Small intestine (tissue), 7 donors: ENCODE results near the gene LRG1. TPM values are rescaled to one million over a fixed set of nuclear protein-coding genes. Genes with fewer than 3 reads are reported as not detected.
"Not testable (repeated sequence)": the region's sequence is repeated elsewhere in the genome, so short reads cannot be mapped to it uniquely, and the experiment has no call there.

Source experiments
- DNase-seq, 2 donors: peaks; one replicate each; pipeline versions ENCODE4 v3.0.0 to v3.0.0-alpha.2; 2013
- FAIRE-seq: peaks from 2 replicates; lab custom pipeline; 2012; peaks lifted over from hg19 to GRCh38; lab: Jason Lieb, UNC
- H3K27ac ChIP-seq, 3 donors: one replicate each; pipeline ENCODE4 v1.5.1; 2013; ENCODE audit warnings: low read length in 2 of 3, mild to moderate bottlenecking in 2 of 3, control low read depth in 1 of 3, inconsistent platforms in 1 of 3, low read depth in 1 of 3, moderate library complexity in 1 of 3
- H3K27me3 ChIP-seq, 3 donors: one replicate each; pipeline ENCODE4 v1.6.1; 2013; ENCODE audit warnings: low read length in 3 of 3, inconsistent platforms in 1 of 3; ENCODE audit not compliant: control insufficient read depth in 3 of 3, insufficient read depth in 3 of 3
- H3K36me3 ChIP-seq, 3 donors: one replicate each; pipeline ENCODE4 v1.6.1; 2013; ENCODE audit warnings: low read length in 3 of 3, inconsistent platforms in 1 of 3, low read depth in 1 of 3, mild to moderate bottlenecking in 1 of 3, moderate library complexity in 1 of 3; ENCODE audit not compliant: control insufficient read depth in 3 of 3, insufficient read depth in 2 of 3
- H3K4me1 ChIP-seq, 3 donors: one replicate each; pipeline ENCODE4 v1.6.1; 2013; ENCODE audit warnings: low read length in 2 of 3, inconsistent platforms in 1 of 3, low read depth in 1 of 3, mild to moderate bottlenecking in 1 of 3, moderate library complexity in 1 of 3; ENCODE audit not compliant: control insufficient read depth in 3 of 3, insufficient read depth in 2 of 3
- H3K4me3 ChIP-seq, 3 donors: one replicate each; pipeline ENCODE4 v1.5.1; 2013; ENCODE audit warnings: low read length in 3 of 3, control low read depth in 1 of 3, inconsistent platforms in 1 of 3, low read depth in 1 of 3, mild to moderate bottlenecking in 1 of 3, moderate library complexity in 1 of 3
- H3K9me3 ChIP-seq, 2 donors: one replicate each; pipeline ENCODE4 v1.6.1; 2013; ENCODE audit warnings: low read depth in 1 of 2, low read length in 1 of 2; ENCODE audit not compliant: control insufficient read depth in 2 of 2, insufficient read depth in 1 of 2
- WGBS, 3 donors: extraction: QIAGEN DNeasy Blood & Tissue Kit; methylation state at CpG; one replicate each; pipeline ENCODE4 v1.1.7; 2013; 5-methylcytosine and 5-hydroxymethylcytosine counted together
- polyA plus RNA-seq, 4 donors: library from polyadenylated mRNA; stranded (reverse) in 3 of 4; unstranded in 1 of 4; fragments of 200-250 nt in 3 of 4; fragments of 120-200 nt in 1 of 4; gene quantifications; one replicate each; pipeline versions ENCODE4 v1.2.1 to v1.2.3, GENCODE V29; 2013
- donor health status: healthy with polysubstance abuse.
- donor health status: control.
- donor health status: control.
- donor health status: Bipolar disorder and iron deficiency.
- donor health status: healthy.

LRG1 gene
- polyA plus RNA-seq, 4 donors: 0.67 to 9.8 (median 2.6) TPM

DNA sequence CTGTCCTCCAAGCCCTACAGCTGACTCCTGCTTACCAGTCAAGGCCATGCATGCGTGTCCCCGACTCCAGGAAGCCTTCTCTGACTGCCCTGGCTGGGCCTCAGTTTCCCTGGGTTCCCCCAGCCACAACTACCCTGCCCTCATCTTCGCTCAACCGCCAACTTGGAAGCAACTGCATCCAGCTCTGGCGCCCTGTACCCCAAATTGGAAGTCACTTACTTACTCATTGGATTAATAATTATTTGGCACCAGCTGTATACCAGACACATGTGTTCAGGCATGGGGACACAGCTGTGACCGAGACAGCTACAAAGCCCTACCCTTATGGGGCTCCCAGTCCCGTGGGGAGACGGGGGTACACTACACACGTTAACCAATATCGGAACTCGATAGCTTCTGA lies 30.6 kb upstream of the LRG1 start:
- no peak overlapping the region for H3K4me3 ChIP-seq
- FAIRE-seq (no peak), DNase-seq (no peak)
- H3K36me3 ChIP-seq: no peaks in the 10 kb centered on the region
- H3K27ac ChIP-seq: no peak overlapping the region
- H3K4me1 ChIP-seq: no peaks in the 10 kb centered on the region
- WGBS, 3 donors: 67 to 77% (median 72%) methylated on average over 11 of the region's 11 CpGs
- peaks cover 0 to 18% (median 0%) of the 10 kb centered on the region in 3 donors for H3K27me3 ChIP-seq
- no peaks in the 10 kb centered on the region for H3K9me3 ChIP-seq

DNA sequence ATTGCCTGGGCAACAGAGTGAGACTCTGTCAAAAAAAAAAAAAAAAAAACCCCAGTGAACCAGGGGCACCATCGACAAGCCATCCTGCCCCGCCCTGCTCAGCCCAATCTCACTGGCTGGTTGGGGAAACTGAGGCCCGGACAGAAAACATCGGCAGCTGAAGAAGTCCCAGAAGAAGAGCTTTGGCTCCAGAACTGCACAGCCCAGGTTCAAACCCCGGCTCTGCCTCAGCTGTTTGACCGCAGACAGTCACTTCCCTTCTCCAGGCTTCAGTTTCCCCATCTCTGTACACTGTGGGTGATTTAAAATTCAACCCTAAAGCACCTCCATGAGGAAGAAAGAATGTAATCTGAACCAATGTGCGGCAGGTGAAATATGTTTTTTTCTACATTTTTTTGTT lies 29.1 kb upstream of the LRG1 start:
- Histone ChIP-seq H3K27ac (no peak overlapping the region), H3K9me3 (no peaks in the 10 kb centered on the region), H3K4me3 (no peak overlapping the region), H3K36me3 (no peaks in the 10 kb centered on the region), H3K4me1 (no peaks in the 10 kb centered on the region), H3K27me3 (peaks cover 0 to 4% (median 0%) of the 10 kb centered on the region in 3 donors)
- FAIRE-seq (no peak), DNase-seq (no peak)
- 70 to 77% (median 77%) methylated on average over 7 of the region's 7 CpGs for WGBS, 3 donors

DNA sequence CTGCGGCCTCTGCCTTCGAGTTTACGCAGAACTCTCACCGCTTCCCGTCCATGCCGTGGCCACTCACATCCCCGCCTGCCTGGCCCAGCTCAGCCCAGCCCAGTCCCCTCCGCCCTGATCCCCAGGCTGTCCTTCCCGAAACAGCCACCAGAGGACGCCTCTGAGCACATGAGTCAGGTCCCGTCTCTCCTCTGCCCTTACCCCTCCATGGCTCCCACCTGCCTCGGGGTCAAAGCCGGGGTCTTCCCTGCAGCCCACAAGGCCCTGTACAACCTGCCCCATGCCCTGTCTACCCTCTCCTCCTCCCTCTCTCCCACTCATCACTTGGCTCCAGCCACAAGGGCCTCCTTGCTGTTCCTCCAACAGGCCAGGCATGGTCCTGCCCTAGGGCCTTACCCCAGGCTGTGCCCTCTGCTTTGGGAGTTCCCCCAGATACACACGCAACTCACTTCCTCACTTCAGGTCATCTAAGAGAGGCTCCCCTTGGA lies 27.8 kb upstream of the LRG1 start:
- Histone ChIP-seq H3K36me3 (no peaks in the 10 kb centered on the region), H3K27me3 (no peaks in the 10 kb centered on the region), H3K9me3 (no peaks in the 10 kb centered on the region), H3K4me3 (no peak overlapping the region), H3K4me1 (no peaks in the 10 kb centered on the region), H3K27ac (no peak overlapping the region)
- FAIRE-seq (no peak), DNase-seq (peak; percentile 32 to 47)
- 41 to 47% (median 43%) methylated on average over 14 of the region's 14 CpGs for WGBS, 3 donors

DNA sequence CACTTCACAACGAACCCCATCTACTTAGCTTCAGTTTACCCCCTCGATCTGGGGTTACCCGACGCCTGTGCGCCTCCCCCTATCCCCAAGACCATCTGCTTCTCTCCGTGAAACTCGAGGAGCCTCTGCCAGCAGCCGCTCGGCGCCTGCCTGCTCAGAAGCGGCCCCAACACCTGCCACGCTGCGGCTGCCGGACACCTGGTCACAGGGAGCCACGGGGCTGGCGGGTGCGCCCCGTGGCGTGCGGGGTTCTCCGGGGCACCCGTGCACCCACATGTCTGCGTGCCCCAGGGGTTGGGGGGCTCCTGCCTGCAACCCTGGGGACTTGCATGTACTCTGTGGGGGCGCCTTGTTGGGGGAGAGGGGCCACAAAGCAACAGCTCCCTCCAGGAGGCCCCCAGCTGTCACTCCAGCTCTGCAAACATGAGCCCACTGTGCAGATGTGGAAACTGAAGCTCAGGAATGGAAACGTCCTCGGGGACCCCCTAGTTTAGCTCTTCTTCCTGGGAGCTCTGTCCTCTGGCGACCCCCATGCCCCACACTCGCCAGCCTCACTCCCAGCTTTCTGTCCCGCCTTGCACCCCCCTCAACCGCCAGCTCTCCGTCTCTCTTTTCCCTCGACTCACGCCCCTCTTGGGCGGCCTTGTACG lies 26.7 kb upstream of the LRG1 start:
- H3K4me3 ChIP-seq: no peak overlapping the region
- WGBS, 3 donors: 75 to 84% (median 77%) methylated on average over 34 to 35 of the region's 35 CpGs
- no peaks in the 10 kb centered on the region for H3K4me1 ChIP-seq
- H3K36me3 ChIP-seq: no peaks in the 10 kb centered on the region
- H3K27ac ChIP-seq: peak overlapping the region in 1 of 3 donors; percentile 45
- no peaks in the 10 kb centered on the region for H3K9me3 ChIP-seq
- DNase-seq: no peak
- no peaks in the 10 kb centered on the region for H3K27me3 ChIP-seq
- FAIRE-seq: no peak

DNA sequence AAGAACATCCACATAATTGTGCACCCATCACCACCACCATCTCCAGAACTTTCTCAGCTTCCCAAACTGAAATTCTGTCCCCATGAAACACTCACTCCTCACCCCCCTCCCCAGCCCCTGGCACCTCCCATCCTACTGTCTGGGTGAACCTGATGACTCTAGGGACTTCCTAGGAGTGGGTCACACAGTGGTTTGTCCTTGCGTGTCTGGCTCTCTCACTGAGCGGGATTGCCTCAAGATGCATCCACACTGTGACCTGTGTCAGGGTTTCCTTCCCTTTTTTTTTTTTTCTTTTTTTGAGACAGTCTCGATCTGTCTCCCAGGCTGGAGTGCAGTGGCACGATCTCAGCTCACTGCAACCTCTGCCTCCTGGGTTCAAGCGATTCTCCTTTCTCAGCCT lies 23.7 kb upstream of the LRG1 start:
- not testable (repeated sequence) for H3K27me3 ChIP-seq, DNase-seq, H3K9me3 ChIP-seq, H3K4me1 ChIP-seq, H3K27ac ChIP-seq, H3K36me3 ChIP-seq, FAIRE-seq, H3K4me3 ChIP-seq
- 64 to 82% (median 65%) methylated on average over 3 to 5 of the region's 5 CpGs for WGBS, 3 donors

DNA sequence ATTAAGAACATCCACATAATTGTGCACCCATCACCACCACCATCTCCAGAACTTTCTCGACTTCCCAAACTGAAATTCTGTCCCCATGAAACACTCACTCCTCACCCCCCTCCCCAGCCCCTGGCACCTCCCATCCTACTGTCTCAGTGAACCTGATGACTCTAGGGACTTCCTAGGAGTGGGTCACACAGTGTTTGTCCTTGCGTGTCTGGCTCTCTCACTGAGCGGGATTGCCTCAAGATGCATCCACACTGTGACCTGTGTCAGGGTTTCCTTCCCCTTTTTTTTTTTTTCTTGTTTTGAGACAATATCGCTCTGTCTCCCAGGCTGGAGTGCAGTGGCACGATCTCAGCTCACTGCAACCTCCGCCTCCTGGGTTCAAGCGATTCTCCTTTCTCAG lies 22.2 kb upstream of the LRG1 start:
- H3K36me3 ChIP-seq, H3K27ac ChIP-seq, FAIRE-seq, DNase-seq, H3K4me3 ChIP-seq, H3K4me1 ChIP-seq, H3K27me3 ChIP-seq, H3K9me3 ChIP-seq: not testable (repeated sequence)
- 69 to 89% (median 76%) methylated on average over 7 of the region's 7 CpGs for WGBS, 3 donors

DNA sequence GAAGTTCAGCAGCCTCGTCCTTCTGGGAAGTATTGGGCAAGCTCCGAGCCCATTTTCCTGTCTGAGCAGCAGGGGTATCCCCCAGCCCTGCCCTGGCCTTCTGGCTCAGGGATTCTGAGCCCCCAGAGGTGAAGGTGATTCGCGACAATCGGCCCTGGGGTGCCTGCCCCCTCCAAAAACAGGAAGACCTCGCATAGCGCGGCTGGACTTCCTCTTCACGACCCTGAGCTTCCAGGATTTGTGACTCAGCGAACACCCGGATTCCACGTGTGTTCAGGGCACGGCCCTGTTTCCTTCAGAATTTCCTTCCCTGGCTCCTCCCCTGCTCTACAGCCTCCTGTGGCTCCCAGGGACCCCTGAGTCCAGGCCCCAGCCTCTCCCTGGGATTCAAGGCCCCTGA lies 19.7 kb upstream of the LRG1 start, which contains the start of gene SEMA6B:
TSS of gene SEMA6B (minus strand) at position 116 of the 400 bp plus-strand sequence. CDS start 1,227 bp downstream, outside the sequence.
- Histone ChIP-seq H3K27ac (peak within 1 kb of the TSS in 1 of 3 donors; percentile 84), H3K36me3 (peaks cover 0 to 2% (median 0%) of the 10 kb centered on the region in 3 donors), H3K4me3 (peak within 1 kb of the TSS in 1 of 3 donors; percentile 24), H3K27me3 (no peaks in the 10 kb centered on the region), H3K4me1 (no peaks in the 10 kb centered on the region), H3K9me3 (no peaks in the 10 kb centered on the region)
- DNase-seq: no peak
- FAIRE-seq: no peak
- 57 to 61% (median 60%) methylated on average over 13 of the region's 13 CpGs for WGBS, 3 donors

DNA sequence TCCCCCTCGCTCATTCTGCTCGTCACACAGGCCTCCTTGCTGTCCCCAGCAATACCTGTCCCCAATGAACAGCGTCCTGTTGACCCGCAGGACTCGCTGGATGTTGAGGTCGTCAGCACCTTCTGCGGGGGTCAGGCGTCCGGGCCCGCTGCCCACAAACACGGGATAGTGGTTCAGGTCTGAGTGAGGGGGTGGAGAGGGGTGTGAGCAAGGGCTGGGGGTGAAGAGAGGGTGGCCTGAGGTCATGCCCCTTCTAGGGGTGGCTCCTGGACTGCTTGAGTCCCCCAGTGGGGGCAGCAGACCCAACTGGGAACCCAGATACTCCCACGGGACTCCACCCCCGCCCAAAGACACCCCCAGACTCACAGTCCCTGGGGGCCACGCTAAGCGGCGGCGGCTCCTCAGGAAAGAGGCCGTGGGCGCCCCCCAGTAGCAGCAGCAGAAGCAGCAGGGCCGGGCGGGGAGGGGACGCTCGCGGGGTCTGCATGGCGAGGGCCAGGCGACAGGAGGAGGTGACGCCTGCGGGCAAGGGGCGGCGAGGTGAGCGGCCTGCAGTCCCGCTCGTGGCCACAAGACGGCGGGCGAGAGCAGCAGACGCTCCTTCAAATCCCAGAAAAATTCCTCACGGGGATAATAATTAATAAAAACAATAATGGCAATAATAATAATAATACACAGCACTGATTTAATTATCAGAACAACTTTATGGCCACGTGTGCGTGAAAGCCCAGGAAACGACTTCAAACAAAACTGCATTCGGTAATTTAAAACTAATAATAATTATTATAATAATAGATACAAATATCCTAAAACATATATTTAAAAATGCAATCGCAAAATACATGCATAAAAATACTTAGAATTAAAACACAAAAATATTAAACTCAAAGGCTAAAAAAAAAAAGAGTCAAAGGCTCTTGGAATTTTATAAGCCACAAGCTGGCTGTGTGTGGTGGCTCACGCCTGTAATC lies 18.4 kb upstream of the LRG1 start:
- H3K27me3 ChIP-seq: no peaks in the 10 kb centered on the region
- DNase-seq: peak in 1 of 2 donors; percentile 54
- no peak for FAIRE-seq
- peaks cover 0 to 2% (median 0%) of the 10 kb centered on the region in 3 donors for H3K36me3 ChIP-seq
- no peaks in the 10 kb centered on the region for H3K9me3 ChIP-seq
- WGBS, 3 donors: 20 to 30% (median 28%) methylated on average over 38 to 44 of the region's 44 CpGs
- no peak overlapping the region for H3K4me3 ChIP-seq
- no peaks in the 10 kb centered on the region for H3K4me1 ChIP-seq
- H3K27ac ChIP-seq: peak overlapping the region in 1 of 3 donors; percentile 17
